HUES64 (cell line): ENCODE measurements around the gene TRIM2.

Experiments used
- H3K27ac ChIP-seq: 2 replicates; pipeline ENCODE4 v1.7.0; 2013; ENCODE audit warnings: low read depth, low read length, inconsistent platforms
- H3K27me3 ChIP-seq: 2 replicates; pipeline ENCODE4 v1.6.1; 2013; ENCODE audit warnings: mild to moderate bottlenecking, low read length; ENCODE audit not compliant: insufficient read depth
- H3K36me3 ChIP-seq: 2 replicates; pipeline ENCODE4 v1.6.1; 2013; ENCODE audit warnings: mild to moderate bottlenecking, low read length; ENCODE audit not compliant: insufficient read depth
- H3K4me1 ChIP-seq: 2 replicates; pipeline ENCODE4 v1.6.1; 2013; ENCODE audit warnings: mild to moderate bottlenecking, low read length, moderate library complexity; ENCODE audit not compliant: insufficient read depth
- H3K4me3 ChIP-seq: 2 replicates; pipeline ENCODE4 v1.5.1; 2013; ENCODE audit warnings: mild to moderate bottlenecking, low read length, moderate library complexity
- H3K9ac ChIP-seq: 2 replicates; pipeline ENCODE4 v1.6.1; 2013; ENCODE audit warnings: mild to moderate bottlenecking, low read depth, low read length
- H3K9me3 ChIP-seq: 2 replicates; pipeline ENCODE4 v1.6.1; 2013; ENCODE audit warnings: low read depth, low read length; ENCODE audit not compliant: insufficient read depth
- WGBS: fragments of 150-250, 120-280 bp; methylation state at CpG from one replicate; pipeline ENCODE4 v1.1.7; 2013; ENCODE audit warnings: missing lambda C conversion rate; 5-methylcytosine and 5-hydroxymethylcytosine counted together

TRIM2 gene

DNA sequence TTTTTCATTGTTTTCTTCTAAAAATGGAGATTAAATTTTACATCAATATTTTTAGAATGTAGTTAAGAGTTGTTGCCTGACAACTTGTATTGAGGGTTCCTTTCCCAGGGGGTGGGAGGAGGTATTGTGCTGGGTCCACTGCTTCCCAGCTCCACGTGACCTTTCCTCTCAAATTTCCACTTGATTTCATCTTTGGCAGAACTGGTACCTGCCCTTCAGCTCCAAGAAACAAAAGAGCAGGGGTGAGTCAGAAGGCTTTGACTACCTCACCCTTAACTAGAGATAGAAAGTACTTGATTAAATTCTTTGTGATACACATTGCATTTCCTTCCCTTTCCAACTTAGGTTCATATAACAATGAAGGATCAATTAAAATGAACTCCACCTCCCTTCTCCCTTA, 19.7 kb downstream of the TRIM2 start:
- no peak overlapping the region for H3K27ac ChIP-seq
- H3K4me3 ChIP-seq = peak overlapping the region; percentile 58
- H3K4me1 ChIP-seq = peaks cover 14% of the 10 kb centered on the region
- H3K36me3 ChIP-seq = no peaks in the 10 kb centered on the region
- no CpG with 5 or more reads among the region's 1 CpG for WGBS
- peaks cover 31% of the 10 kb centered on the region for H3K27me3 ChIP-seq
- H3K9ac ChIP-seq = no peak overlapping the region
- H3K9me3 ChIP-seq = no peaks in the 10 kb centered on the region; the same call in 1 of the 2 replicates

DNA sequence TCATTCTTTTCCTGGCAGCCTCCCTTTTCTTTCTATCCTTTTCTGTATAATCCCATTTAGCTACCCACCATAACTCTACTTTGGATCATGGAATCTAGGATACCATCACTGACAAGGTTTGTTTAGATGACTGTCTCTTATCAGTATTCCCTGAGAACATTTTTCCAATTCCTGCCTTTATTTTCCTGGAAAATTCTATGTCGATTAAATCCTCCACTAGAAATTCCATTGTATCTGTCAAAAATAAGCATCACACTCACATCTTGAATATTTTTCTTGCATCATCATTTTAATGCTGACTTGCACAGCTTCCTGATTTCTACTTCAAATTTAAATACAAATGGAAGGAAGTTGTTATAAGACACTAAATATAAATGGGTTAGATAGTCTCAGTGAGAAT, 20.2 kb downstream of the TRIM2 start:
- 96% methylated on average over 1 of the region's 1 CpG for WGBS
- H3K27me3 ChIP-seq = peaks cover 31% of the 10 kb centered on the region
- H3K4me3 ChIP-seq = no peak overlapping the region
- peaks cover 14% of the 10 kb centered on the region for H3K4me1 ChIP-seq
- H3K27ac ChIP-seq = no peak overlapping the region
- H3K9ac ChIP-seq = no peak overlapping the region
- H3K9me3 ChIP-seq = no peaks in the 10 kb centered on the region; the same call in 1 of the 2 replicates
- no peaks in the 10 kb centered on the region for H3K36me3 ChIP-seq

DNA sequence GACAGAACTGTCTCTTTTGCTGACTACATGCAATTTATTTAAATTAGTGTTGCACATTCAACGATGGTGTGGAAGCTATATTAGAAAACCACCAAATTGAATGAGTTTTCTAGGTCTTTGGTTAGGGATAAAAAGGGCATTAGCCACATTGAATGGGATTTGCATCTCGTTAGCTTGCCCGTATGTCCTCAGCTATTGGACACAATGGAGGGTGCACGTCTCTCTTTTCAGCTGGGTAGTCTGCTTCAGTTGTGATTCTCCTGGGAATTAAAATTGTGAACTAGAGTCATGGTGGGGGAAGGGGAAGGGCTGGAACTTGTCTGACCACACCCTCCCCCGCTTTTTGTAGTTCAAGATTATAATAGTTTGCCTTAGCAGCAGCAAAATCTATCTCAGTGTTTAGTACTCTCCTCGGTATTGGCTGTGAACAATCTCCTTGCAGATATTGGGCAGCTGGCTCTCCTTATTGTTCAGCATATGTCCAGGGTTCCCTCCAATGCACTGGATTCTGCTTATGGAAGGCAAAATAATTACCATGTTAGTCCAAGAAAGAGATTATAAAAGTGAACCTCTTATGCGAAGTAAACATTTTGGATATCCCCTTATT, 23.3 kb downstream of the TRIM2 start:
- Histone ChIP-seq H3K4me1 (peaks cover 16% of the 10 kb centered on the region), H3K9ac (no peak overlapping the region), H3K4me3 (no peak overlapping the region), H3K27ac (no peak overlapping the region), H3K27me3 (peaks cover 19% of the 10 kb centered on the region), H3K36me3 (no peaks in the 10 kb centered on the region), H3K9me3 (no peaks in the 10 kb centered on the region; the same call in 1 of the 2 replicates)
- WGBS = 92% methylated on average over 7 of the region's 7 CpGs

DNA sequence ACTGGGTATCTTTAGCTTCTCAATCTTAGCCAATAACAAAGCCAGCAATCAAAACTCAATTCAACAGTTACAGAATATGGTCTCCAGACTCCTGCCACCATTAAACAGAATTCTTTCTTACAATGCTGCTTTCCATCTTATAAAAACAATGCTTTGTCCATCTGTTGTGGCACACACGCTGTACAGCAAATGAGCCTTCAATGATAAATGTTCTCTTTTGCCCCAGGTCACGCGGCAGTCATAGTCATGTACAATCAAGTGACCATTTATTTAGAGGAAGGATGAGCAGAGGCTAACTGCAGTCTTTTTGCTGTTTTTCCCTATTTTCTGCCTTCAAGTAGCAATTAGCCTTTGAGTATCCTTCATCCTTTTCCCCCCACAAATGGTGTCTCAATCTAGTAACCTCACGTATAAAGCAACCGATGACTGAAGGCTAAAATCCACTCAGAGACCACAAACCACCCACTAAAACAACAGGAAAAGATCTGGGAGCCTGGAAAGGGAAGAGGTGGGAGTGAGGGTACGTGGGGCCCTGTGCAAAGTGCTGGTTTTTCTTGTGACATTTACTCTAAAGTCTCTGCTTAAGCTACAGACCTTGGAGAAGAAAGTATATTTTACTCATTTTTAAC, 24.4 kb downstream of the TRIM2 start:
- H3K9ac ChIP-seq = no peak overlapping the region
- no peaks in the 10 kb centered on the region for H3K36me3 ChIP-seq
- no peaks in the 10 kb centered on the region; the same call in 1 of the 2 replicates for H3K9me3 ChIP-seq
- peaks cover 9% of the 10 kb centered on the region for H3K27me3 ChIP-seq
- H3K4me1 ChIP-seq = peaks cover 19% of the 10 kb centered on the region
- H3K27ac ChIP-seq = no peak overlapping the region
- 96% methylated on average over 5 of the region's 6 CpGs for WGBS
- no peak overlapping the region for H3K4me3 ChIP-seq

DNA sequence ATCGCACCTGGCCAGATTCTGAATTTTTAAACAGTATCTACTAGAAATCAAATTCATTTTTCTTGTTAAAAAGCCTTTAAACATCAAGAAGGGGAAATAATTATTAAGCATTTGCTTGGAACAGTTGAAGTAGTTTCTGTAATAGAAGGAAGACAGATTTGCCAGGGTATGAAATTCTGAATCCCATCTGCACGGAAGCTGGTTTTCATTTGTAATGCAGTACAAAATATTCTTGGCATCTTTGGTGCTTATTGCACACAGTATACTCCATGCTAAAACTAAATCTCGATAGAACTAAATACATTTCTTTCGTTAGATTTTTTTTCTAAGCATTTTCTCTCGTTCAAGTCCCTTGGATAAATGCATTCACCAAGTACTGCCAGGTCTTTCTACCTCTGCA, 25.3 kb downstream of the TRIM2 start:
- Histone ChIP-seq H3K9ac (no peak overlapping the region), H3K36me3 (no peaks in the 10 kb centered on the region), H3K4me3 (no peak overlapping the region), H3K4me1 (peaks cover 18% of the 10 kb centered on the region), H3K27me3 (no peaks in the 10 kb centered on the region; the same call in 1 of the 2 replicates), H3K9me3 (no peaks in the 10 kb centered on the region; the same call in 1 of the 2 replicates), H3K27ac (no peak overlapping the region)
- WGBS = 94% methylated on average over 5 of the region's 5 CpGs

DNA sequence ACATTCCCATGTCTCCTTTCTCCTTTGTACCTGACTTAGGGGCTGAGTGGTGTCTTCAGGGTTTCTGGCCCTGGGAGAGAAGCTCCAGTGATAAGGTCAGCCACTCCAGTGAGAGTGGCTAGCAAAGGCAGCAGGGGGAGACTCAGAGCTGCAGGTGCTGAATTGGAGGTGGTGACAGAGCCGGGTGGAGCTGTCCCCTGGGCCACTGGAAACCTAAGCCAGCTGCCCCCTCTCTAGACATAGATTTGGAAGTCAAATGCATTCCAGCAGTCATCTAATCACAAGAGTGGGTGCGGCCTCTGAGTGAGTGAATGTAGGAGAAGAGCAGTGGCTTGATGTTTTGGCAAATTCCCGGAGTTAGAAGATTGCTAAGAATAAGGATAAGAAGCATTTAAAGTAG, 28.5 kb downstream of the TRIM2 start:
- WGBS = 39% methylated on average over 3 of the region's 3 CpGs
- Histone ChIP-seq H3K9me3 (no peaks in the 10 kb centered on the region), H3K36me3 (no peaks in the 10 kb centered on the region), H3K27ac (no peak overlapping the region), H3K4me3 (no peak overlapping the region), H3K27me3 (no peaks in the 10 kb centered on the region), H3K9ac (no peak overlapping the region), H3K4me1 (peaks cover 18% of the 10 kb centered on the region)

DNA sequence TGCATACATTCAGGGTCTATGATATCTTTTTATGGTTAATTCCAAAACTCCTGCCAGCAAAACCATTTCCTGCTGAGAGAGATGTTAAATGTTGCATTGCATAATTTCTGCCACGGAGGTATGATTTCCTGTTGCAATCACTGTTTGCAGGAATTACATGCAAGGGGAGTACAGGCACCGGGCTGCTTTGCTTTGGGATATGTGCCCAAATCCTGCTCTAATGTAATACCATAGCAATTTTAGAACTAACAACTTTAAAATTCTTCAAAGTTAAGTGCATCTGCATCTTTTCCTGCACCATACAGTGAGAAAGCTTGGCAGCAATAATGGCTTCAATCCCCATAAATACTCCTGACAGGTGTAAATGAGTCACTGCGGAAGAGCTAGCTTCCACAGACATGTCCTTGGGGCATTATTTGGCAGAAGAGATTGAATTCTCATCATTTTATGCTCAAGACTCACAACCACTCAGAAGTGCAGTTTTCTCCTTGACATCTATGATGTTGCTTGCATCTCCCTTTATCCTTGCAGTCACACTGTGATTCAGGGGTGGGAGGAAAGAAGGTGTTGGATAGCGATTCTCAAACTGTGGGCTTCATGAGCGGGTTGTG, 29.6 kb downstream of the TRIM2 start:
- H3K4me3 ChIP-seq = no peak overlapping the region
- peaks cover 18% of the 10 kb centered on the region for H3K4me1 ChIP-seq
- H3K27me3 ChIP-seq = no peaks in the 10 kb centered on the region
- H3K27ac ChIP-seq = no peak overlapping the region
- H3K9ac ChIP-seq = no peak overlapping the region
- H3K36me3 ChIP-seq = no peaks in the 10 kb centered on the region
- H3K9me3 ChIP-seq = no peaks in the 10 kb centered on the region
- WGBS = 81% methylated on average over 5 of the region's 5 CpGs

DNA sequence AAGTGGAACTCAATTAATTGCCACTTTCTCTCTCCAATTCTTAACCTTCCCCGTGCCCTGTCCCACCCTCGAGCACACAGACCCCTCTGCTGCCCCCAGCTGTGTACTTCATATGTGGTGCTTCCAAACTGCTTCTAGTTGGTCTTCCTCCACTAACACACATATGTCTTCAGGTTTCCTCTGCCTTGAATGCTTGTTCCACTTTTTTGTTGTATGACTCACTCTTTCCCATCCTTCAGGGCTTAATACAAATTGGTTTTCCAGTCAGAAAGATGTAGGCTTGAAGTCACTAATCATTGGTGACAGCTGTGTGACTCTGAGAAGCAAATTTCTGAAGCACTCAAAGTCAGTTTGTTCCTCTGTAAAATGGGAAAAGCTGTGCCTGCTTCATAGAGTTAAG, 30.6 kb downstream of the TRIM2 start:
- Histone ChIP-seq H3K4me1 (peaks cover 18% of the 10 kb centered on the region), H3K4me3 (no peak overlapping the region), H3K27ac (no peak overlapping the region), H3K27me3 (no peaks in the 10 kb centered on the region), H3K36me3 (no peaks in the 10 kb centered on the region), H3K9me3 (no peaks in the 10 kb centered on the region), H3K9ac (no peak overlapping the region)
- WGBS = 78% methylated on average over 2 of the region's 2 CpGs

DNA sequence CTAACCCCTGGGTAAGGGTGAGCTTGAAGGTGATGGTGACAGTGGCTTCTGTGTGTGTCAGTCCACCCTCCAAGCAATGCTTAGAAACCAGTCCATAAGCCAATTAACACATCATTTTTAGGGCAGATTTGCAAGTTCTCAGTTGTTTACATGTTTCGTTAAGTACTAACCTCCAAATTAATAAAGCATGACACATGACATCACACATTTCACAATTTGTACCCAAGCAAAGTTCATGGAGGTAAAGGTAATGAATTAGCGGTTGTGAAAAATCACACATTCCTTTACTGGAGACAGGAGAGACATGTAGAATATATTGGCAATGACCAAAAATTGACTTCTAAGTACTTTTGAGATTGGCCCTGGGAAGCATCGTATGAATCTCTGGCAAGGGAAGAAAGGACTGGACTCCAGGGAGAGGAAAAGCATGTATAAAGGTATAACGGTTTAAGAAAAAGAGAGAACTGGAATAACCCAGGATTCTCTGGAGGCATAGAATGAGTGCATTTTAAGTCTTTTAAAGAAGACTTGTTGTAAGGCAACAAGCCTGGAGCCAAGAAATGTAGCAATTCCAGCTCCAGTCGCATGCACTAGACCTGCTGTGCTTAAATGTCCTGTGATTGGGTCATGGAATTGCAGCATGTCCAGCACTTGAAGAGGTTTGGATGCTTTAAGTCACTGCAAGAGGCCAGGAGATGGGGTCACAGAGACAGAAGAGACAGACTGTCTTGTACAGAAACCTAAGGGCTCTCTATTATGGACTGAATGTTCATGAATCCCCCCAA, 34.1 kb downstream of the TRIM2 start:
- H3K9me3 ChIP-seq = no peaks in the 10 kb centered on the region
- no peak overlapping the region for H3K9ac ChIP-seq
- H3K4me1 ChIP-seq = peaks cover 31% of the 10 kb centered on the region
- no peaks in the 10 kb centered on the region for H3K36me3 ChIP-seq
- no peak overlapping the region for H3K4me3 ChIP-seq
- 97% methylated on average over 5 of the region's 5 CpGs for WGBS
- no peaks in the 10 kb centered on the region for H3K27me3 ChIP-seq
- no peak overlapping the region for H3K27ac ChIP-seq

DNA sequence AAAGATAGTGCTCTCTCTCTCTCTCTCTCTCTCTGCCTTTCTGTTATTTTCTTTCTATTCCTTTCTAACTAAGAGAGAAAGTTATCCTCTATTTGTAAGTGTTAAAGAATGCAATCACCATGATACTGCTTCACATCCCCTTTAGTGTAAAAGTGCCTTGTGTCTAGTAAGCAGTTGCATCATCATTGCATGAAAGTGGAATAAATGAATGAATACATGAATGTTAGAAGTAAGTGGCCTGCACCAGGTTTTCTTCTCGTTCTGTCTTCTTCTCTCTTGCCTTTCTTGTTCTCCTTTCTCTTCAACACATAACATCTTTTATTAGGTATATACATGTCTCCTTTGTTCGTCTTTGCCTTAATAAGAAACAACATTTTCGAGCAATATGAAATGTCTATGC, 35.2 kb downstream of the TRIM2 start:
- no peaks in the 10 kb centered on the region for H3K9me3 ChIP-seq
- no peaks in the 10 kb centered on the region for H3K36me3 ChIP-seq
- H3K27ac ChIP-seq = no peak overlapping the region
- H3K9ac ChIP-seq = no peak overlapping the region
- WGBS = 86% methylated on average over 2 of the region's 3 CpGs
- H3K4me1 ChIP-seq = peaks cover 21% of the 10 kb centered on the region
- no peak overlapping the region for H3K4me3 ChIP-seq
- H3K27me3 ChIP-seq = no peaks in the 10 kb centered on the region

DNA sequence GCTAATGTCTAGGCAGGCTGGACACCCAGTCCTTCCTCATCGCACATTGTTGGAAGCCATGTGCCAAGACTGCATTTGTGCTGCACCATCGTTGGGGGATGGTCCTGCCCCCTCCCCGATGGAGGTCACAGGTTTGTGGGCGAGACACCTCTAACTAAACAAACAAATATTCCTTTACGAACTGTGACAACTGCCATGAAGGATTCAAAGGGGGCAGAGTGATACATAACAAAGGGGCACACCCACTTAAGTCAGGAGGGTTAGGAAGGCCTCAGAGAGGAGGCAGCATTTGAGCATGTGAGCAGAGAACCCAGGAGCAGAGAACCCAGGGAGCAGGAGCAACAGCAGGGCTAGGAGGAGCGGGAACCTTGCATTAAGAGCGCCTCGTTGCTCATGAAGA, 37.1 kb downstream of the TRIM2 start:
- no peak overlapping the region for H3K4me3 ChIP-seq
- H3K9me3 ChIP-seq = no peaks in the 10 kb centered on the region
- H3K36me3 ChIP-seq = no peaks in the 10 kb centered on the region
- no peak overlapping the region for H3K27ac ChIP-seq
- WGBS = 88% methylated on average over 8 of the region's 8 CpGs
- no peak overlapping the region for H3K9ac ChIP-seq
- H3K27me3 ChIP-seq = no peaks in the 10 kb centered on the region
- peaks cover 20% of the 10 kb centered on the region for H3K4me1 ChIP-seq
